Activated T-cell treated with anti-CD3 and anti-CD28 coated beads, Interleukin-2, amount 50 U/mL, for 72 hours (primary cell): ENCODE data around the gene MMP28. TPM values are rescaled to one million over a fixed set of nuclear protein-coding genes. Genes with fewer than 3 reads are reported as not detected.

Experiments
- ATAC-seq, 2 donors: fragments of 150-1000 bp; cut with Tn5 transposase; replicated peaks in 1 of 2; 2 replicates each; pipeline ENCODE4 v1.10.0; 2021; ENCODE audit warnings: moderate library complexity in 2 of 2, mild to moderate bottlenecking in 1 of 2
- DNase-seq, 2 donors: peaks; one replicate each; pipeline ENCODE4 v3.0.0; 2021 to 2022; ENCODE audit warnings: mixed read lengths in 1 of 2
- H3K27ac Mint-ChIP-seq: one replicate; pipeline ENCODE4 v1.8.0; 2022; ENCODE audit warnings: mild to moderate bottlenecking, moderate library complexity, mixed read lengths
- H3K27me3 Mint-ChIP-seq: one replicate; pipeline ENCODE4 v1.8.0; 2022; ENCODE audit warnings: low read depth, mixed read lengths
- H3K36me3 Mint-ChIP-seq, 2 donors: one replicate each; pipeline ENCODE4 v1.8.0; 2022; ENCODE audit warnings: mixed read lengths in 2 of 2, mild to moderate bottlenecking in 1 of 2; ENCODE audit not compliant: insufficient read depth in 2 of 2
- H3K4me1 Mint-ChIP-seq: one replicate; pipeline ENCODE4 v1.8.0; 2022; ENCODE audit warnings: low read depth, mixed read lengths
- H3K4me3 Mint-ChIP-seq, 2 donors: one replicate each; pipeline ENCODE4 v1.8.0; 2022; ENCODE audit warnings: mild to moderate bottlenecking in 2 of 2, mixed read lengths in 2 of 2, moderate library complexity in 2 of 2
- H3K9me3 Mint-ChIP-seq, 2 donors: one replicate each; pipeline ENCODE4 v1.8.0; 2022; ENCODE audit warnings: mixed read lengths in 2 of 2
- total RNA-seq, 2 donors: library from RNA; stranded (reverse); gene quantifications; one replicate each; pipeline ENCODE4 v1.2.3, GENCODE V29; 2022

The MMP28 gene
- under 1 TPM in 1 of 2 donors, not detected in 1; 0.96 TPM for total RNA-seq

GRCh38 chr17:35795007-35795870 lies at the start of gene MMP28:
Gene MMP28, minus strand, starts transcription at chr17:35795641. Its CDS starts 264 bp downstream, at chr17:35795377.
- peak; percentile 84 to 85 for ATAC-seq
- Mint-ChIP-seq H3K27me3 (peaks cover 46% of the 10 kb centered on the region), H3K27ac (no peak within 1 kb of the TSS)

GRCh38 chr17:35844547-35844946 lies 49.1 kb upstream of the MMP28 start:
- Mint-ChIP-seq H3K4me3 (no peak overlapping the region), H3K27ac (no peak overlapping the region), H3K27me3 (no peaks in the 10 kb centered on the region), H3K9me3 (no peaks in the 10 kb centered on the region), H3K4me1 (peaks cover 2% of the 10 kb centered on the region), H3K36me3 (peaks cover 15 to 44% of the 10 kb centered on the region in 2 donors)
- DNase-seq (no peak), ATAC-seq (no peak)

More at GRCh38 chr17:35795007-35795870, at the start of gene MMP28:
- Mint-ChIP-seq H3K4me3 (peak within 1 kb of the TSS; percentile 80 to 82), H3K9me3 (no peaks in the 10 kb centered on the region), H3K4me1 (peaks cover 18% of the 10 kb centered on the region), H3K36me3 (no peaks in the 10 kb centered on the region)
- DNase-seq = peak; percentile 56 to 64

GRCh38 chr17:35843698-35844097 lies 48.3 kb upstream of the MMP28 start:
- H3K36me3 Mint-ChIP-seq = peaks cover 15 to 44% of the 10 kb centered on the region in 2 donors
- no peaks in the 10 kb centered on the region for H3K9me3 Mint-ChIP-seq

GRCh38 chr17:35842239-35842638 lies 46.8 kb upstream of the MMP28 start:
- Mint-ChIP-seq H3K27ac (peak overlapping the region; percentile 32), H3K36me3 (peaks cover 15 to 41% of the 10 kb centered on the region in 2 donors), H3K9me3 (no peaks in the 10 kb centered on the region)

More at GRCh38 chr17:35843698-35844097, 48.3 kb upstream of the MMP28 start:
- no peak for ATAC-seq
- Mint-ChIP-seq H3K27ac (peak overlapping the region; percentile 24), H3K27me3 (no peaks in the 10 kb centered on the region), H3K4me1 (no peaks in the 10 kb centered on the region), H3K4me3 (no peak overlapping the region)
- no peak for DNase-seq

GRCh38 chr17:35841505-35841904 lies 46.1 kb upstream of the MMP28 start:
- no peak for ATAC-seq
- Mint-ChIP-seq H3K4me1 (no peaks in the 10 kb centered on the region), H3K36me3 (peaks cover 16 to 45% of the 10 kb centered on the region in 2 donors), H3K27ac (no peak overlapping the region), H3K9me3 (no peaks in the 10 kb centered on the region), H3K4me3 (no peak overlapping the region), H3K27me3 (no peaks in the 10 kb centered on the region)
- DNase-seq = no peak

More at GRCh38 chr17:35842239-35842638, 46.8 kb upstream of the MMP28 start:
- DNase-seq = no peak
- H3K4me3 Mint-ChIP-seq = no peak overlapping the region
- H3K27me3 Mint-ChIP-seq = no peaks in the 10 kb centered on the region
- no peaks in the 10 kb centered on the region for H3K4me1 Mint-ChIP-seq
- no peak for ATAC-seq

GRCh38 chr17:35841101-35841500 lies 45.7 kb upstream of the MMP28 start:
- Mint-ChIP-seq H3K36me3 (peaks cover 19 to 49% of the 10 kb centered on the region in 2 donors), H3K27ac (peak overlapping the region; percentile 61)
- DNase-seq = no peak

GRCh38 chr17:35825206-35825605 lies 29.8 kb upstream of the MMP28 start:
- ATAC-seq (no peak), DNase-seq (no peak)
- Mint-ChIP-seq H3K36me3 (peaks cover 5 to 57% of the 10 kb centered on the region in 2 donors), H3K4me3 (no peak overlapping the region), H3K4me1 (no peaks in the 10 kb centered on the region), H3K27me3 (no peaks in the 10 kb centered on the region), H3K9me3 (no peaks in the 10 kb centered on the region), H3K27ac (peak overlapping the region; percentile 44)

More at GRCh38 chr17:35841101-35841500, 45.7 kb upstream of the MMP28 start:
- no peaks in the 10 kb centered on the region for H3K9me3 Mint-ChIP-seq
- no peak overlapping the region for H3K4me3 Mint-ChIP-seq
- no peak for ATAC-seq
- H3K4me1 Mint-ChIP-seq = no peaks in the 10 kb centered on the region
- no peaks in the 10 kb centered on the region for H3K27me3 Mint-ChIP-seq

- Mint-ChIP-seq H3K27ac (peak overlapping the region; percentile 13), H3K4me1 (peaks cover 24% of the 10 kb centered on the region), H3K9me3 (no peaks in the 10 kb centered on the region), H3K27me3 (no peaks in the 10 kb centered on the region), H3K4me3 (no peak overlapping the region), H3K36me3 (peaks cover 4 to 56% of the 10 kb centered on the region in 2 donors)
- no peak for ATAC-seq
- DNase-seq = no peak
Measured at GRCh38 chr17:35821308-35821707, 25.9 kb upstream of the MMP28 start.

GRCh38 chr17:35819455-35819854 lies 24.0 kb upstream of the MMP28 start:
- H3K4me3 Mint-ChIP-seq = no peak overlapping the region
- ATAC-seq (no peak), DNase-seq (no peak)
- peak overlapping the region; percentile 33 for H3K27ac Mint-ChIP-seq
- no peaks in the 10 kb centered on the region for H3K9me3 Mint-ChIP-seq
- H3K4me1 Mint-ChIP-seq = peaks cover 42% of the 10 kb centered on the region
- H3K36me3 Mint-ChIP-seq = peaks cover 4 to 40% of the 10 kb centered on the region in 2 donors
- no peaks in the 10 kb centered on the region for H3K27me3 Mint-ChIP-seq

GRCh38 chr17:35817196-35817595 lies 21.8 kb upstream of the MMP28 start:
- H3K27ac Mint-ChIP-seq = no peak overlapping the region
- no peak for ATAC-seq

GRCh38 chr17:35816723-35817122 lies 21.3 kb upstream of the MMP28 start:
- ATAC-seq (no peak), DNase-seq (no peak)
- Mint-ChIP-seq H3K4me1 (peaks cover 66% of the 10 kb centered on the region), H3K27me3 (no peaks in the 10 kb centered on the region), H3K4me3 (no peak overlapping the region), H3K9me3 (no peaks in the 10 kb centered on the region), H3K36me3 (peaks cover 5 to 33% of the 10 kb centered on the region in 2 donors), H3K27ac (no peak overlapping the region)

More at GRCh38 chr17:35817196-35817595, 21.8 kb upstream of the MMP28 start:
- H3K4me3 Mint-ChIP-seq = no peak overlapping the region
- H3K4me1 Mint-ChIP-seq = peaks cover 61% of the 10 kb centered on the region
- no peaks in the 10 kb centered on the region for H3K27me3 Mint-ChIP-seq
- H3K9me3 Mint-ChIP-seq = no peaks in the 10 kb centered on the region
- no peak for DNase-seq
- H3K36me3 Mint-ChIP-seq = peaks cover 5 to 34% of the 10 kb centered on the region in 2 donors

- DNase-seq (no peak), ATAC-seq (no peak)
- no peaks in the 10 kb centered on the region for H3K9me3 Mint-ChIP-seq
- H3K27me3 Mint-ChIP-seq = no peaks in the 10 kb centered on the region
- no peak overlapping the region for H3K4me3 Mint-ChIP-seq
- no peak overlapping the region for H3K27ac Mint-ChIP-seq
- H3K4me1 Mint-ChIP-seq = peaks cover 78% of the 10 kb centered on the region
- peaks cover 6 to 23% of the 10 kb centered on the region in 2 donors for H3K36me3 Mint-ChIP-seq
Measured at GRCh38 chr17:35812456-35812855, 17.0 kb upstream of the MMP28 start.

GRCh38 chr17:35811759-35812158 lies 16.3 kb upstream of the MMP28 start:
- Mint-ChIP-seq H3K36me3 (peaks cover 6 to 20% of the 10 kb centered on the region in 2 donors), H3K4me3 (peak overlapping the region; percentile 54 to 58), H3K9me3 (no peaks in the 10 kb centered on the region), H3K27ac (peak overlapping the region; percentile 81), H3K4me1 (peaks cover 78% of the 10 kb centered on the region), H3K27me3 (no peaks in the 10 kb centered on the region)
- DNase-seq (no peak), ATAC-seq (no peak)
